Measurements from ENCODE around the gene CDKL2. TPM values are rescaled to one million over a fixed set of nuclear protein-coding genes. Genes with fewer than 3 reads are reported as not detected.
A peak's percentile ranks its signal among the peaks of the same experiment; 100 is the strongest.

Gene CDKL2
- total and polyA plus RNA-seq, 5 donors from 2014 or later, result 0.07 to 1.1 (median 0.32) TPM

- DNase-seq (no peak), ATAC-seq (ENCODE audit: low read depth in 2 of 2) (no peak)
- Mint-ChIP-seq H3K4me1 (peaks cover 41 to 83% (median 57%) of the 10 kb centered on the region in 4 donors), H3K36me3 (peaks cover 52% of the 10 kb centered on the region), H3K4me3 (no peak overlapping the region), H3K27me3 (no peaks in the 10 kb centered on the region), H3K9me3 (no peaks in the 10 kb centered on the region), H3K27ac (peak overlapping the region in 2 of 3 donors; percentile 61 to 87)
- H3K4me1 ChIP-seq (ENCODE audit: control insufficient read depth, insufficient read depth, low read length, poor library complexity, severe bottlenecking), result peaks cover 43% of the 10 kb centered on the region
- no peak overlapping the region for H3K4me3 ChIP-seq (ENCODE audit: low read depth, low read length)
- peaks cover 76% of the 10 kb centered on the region for H3K36me3 ChIP-seq (ENCODE audit: control insufficient read depth, insufficient read depth, low read length)
- H3K27ac ChIP-seq (ENCODE audit: insufficient read depth, low read length, poor library complexity, severe bottlenecking), result no peak overlapping the region
- no peaks in the 10 kb centered on the region for H3K9me3 ChIP-seq (ENCODE audit: control insufficient read depth in 2 of 2, low read length in 2 of 2)
- no peaks in the 10 kb centered on the region for H3K27me3 ChIP-seq (ENCODE audit: control insufficient read depth, insufficient read depth, low read length)
These were observed 28.5 kb upstream of the CDKL2 start for GRCh38 chr4:75658876-75659275.

- H3K27ac ChIP-seq (ENCODE audit: insufficient read depth, low read length, poor library complexity, severe bottlenecking), result peak overlapping the region; percentile 77
- no peaks in the 10 kb centered on the region for H3K27me3 ChIP-seq (ENCODE audit: control insufficient read depth, insufficient read depth, low read length)
- ATAC-seq (ENCODE audit: low read depth in 2 of 2) (peak; percentile 91 to 94), DNase-seq (peak in 2 of 3 donors; percentile 51 to 93)
- H3K9me3 ChIP-seq (ENCODE audit: control insufficient read depth in 2 of 2, low read length in 2 of 2), result no peaks in the 10 kb centered on the region
- peak overlapping the region in 2 of 3 donors; percentile 47 to 93 for H3K27ac Mint-ChIP-seq
- no peak overlapping the region for H3K4me3 ChIP-seq (ENCODE audit: low read depth, low read length)
- H3K27me3 Mint-ChIP-seq, result no peaks in the 10 kb centered on the region
- H3K36me3 Mint-ChIP-seq, result peaks cover 41% of the 10 kb centered on the region
- H3K4me1 ChIP-seq (ENCODE audit: control insufficient read depth, insufficient read depth, low read length, poor library complexity, severe bottlenecking), result peaks cover 25% of the 10 kb centered on the region
- peaks cover 91% of the 10 kb centered on the region for H3K36me3 ChIP-seq (ENCODE audit: control insufficient read depth, insufficient read depth, low read length)
- H3K9me3 Mint-ChIP-seq, result no peaks in the 10 kb centered on the region
- H3K4me1 Mint-ChIP-seq, result peaks cover 37 to 68% (median 55%) of the 10 kb centered on the region in 4 donors
- peak overlapping the region in 3 of 4 donors; percentile 13 to 71 (median 32) for H3K4me3 Mint-ChIP-seq
These were observed 25.2 kb upstream of the CDKL2 start for GRCh38 chr4:75655562-75655961.

- peak overlapping the region; percentile 13 to 71 (median 47) for H3K4me3 Mint-ChIP-seq
- H3K4me1 Mint-ChIP-seq, result peaks cover 39 to 70% (median 53%) of the 10 kb centered on the region in 4 donors
- Histone ChIP-seq H3K36me3 (ENCODE audit: control insufficient read depth, insufficient read depth, low read length) (peaks cover 90% of the 10 kb centered on the region), H3K4me1 (ENCODE audit: control insufficient read depth, insufficient read depth, low read length, poor library complexity, severe bottlenecking) (peaks cover 21% of the 10 kb centered on the region), H3K4me3 (ENCODE audit: low read depth, low read length) (peak overlapping the region; percentile 24), H3K27ac (ENCODE audit: insufficient read depth, low read length, poor library complexity, severe bottlenecking) (peak overlapping the region; percentile 77), H3K27me3 (ENCODE audit: control insufficient read depth, insufficient read depth, low read length) (no peaks in the 10 kb centered on the region), H3K9me3 (ENCODE audit: control insufficient read depth in 2 of 2, low read length in 2 of 2) (no peaks in the 10 kb centered on the region)
- H3K27ac Mint-ChIP-seq, result peak overlapping the region; percentile 47 to 93 (median 85)
- H3K36me3 Mint-ChIP-seq, result peaks cover 40% of the 10 kb centered on the region
- ATAC-seq (ENCODE audit: low read depth in 2 of 2) (peak; percentile 39 to 45), DNase-seq (peak in 2 of 3 donors; percentile 38 to 74)
- H3K27me3 Mint-ChIP-seq, result no peaks in the 10 kb centered on the region
- H3K9me3 Mint-ChIP-seq, result no peaks in the 10 kb centered on the region
These were observed 24.6 kb upstream of the CDKL2 start for GRCh38 chr4:75654905-75655304.

GRCh38 chr4:75653845-75654503 lies 23.6 kb upstream of the CDKL2 start:
- Mint-ChIP-seq H3K27ac (peak overlapping the region; percentile 3 to 68 (median 47)), H3K36me3 (peaks cover 34% of the 10 kb centered on the region)

GRCh38 chr4:75644095-75644494 lies 13.8 kb upstream of the CDKL2 start:
- Histone ChIP-seq H3K36me3 (ENCODE audit: control insufficient read depth, insufficient read depth, low read length) (peaks cover 65% of the 10 kb centered on the region), H3K27ac (ENCODE audit: insufficient read depth, low read length, poor library complexity, severe bottlenecking) (no peak overlapping the region)
- H3K36me3 Mint-ChIP-seq, result peaks cover 37% of the 10 kb centered on the region

More at GRCh38 chr4:75653845-75654503, 23.6 kb upstream of the CDKL2 start:
- DNase-seq (peak in 1 of 3 donors; percentile 45), ATAC-seq (ENCODE audit: low read depth in 2 of 2) (peak in 1 of 2 donors; percentile 1)
- Histone ChIP-seq H3K36me3 (ENCODE audit: control insufficient read depth, insufficient read depth, low read length) (peaks cover 90% of the 10 kb centered on the region), H3K27ac (ENCODE audit: insufficient read depth, low read length, poor library complexity, severe bottlenecking) (peak overlapping the region; percentile 77), H3K4me1 (ENCODE audit: control insufficient read depth, insufficient read depth, low read length, poor library complexity, severe bottlenecking) (peaks cover 21% of the 10 kb centered on the region), H3K27me3 (ENCODE audit: control insufficient read depth, insufficient read depth, low read length) (no peaks in the 10 kb centered on the region), H3K4me3 (ENCODE audit: low read depth, low read length) (no peak overlapping the region), H3K9me3 (ENCODE audit: control insufficient read depth in 2 of 2, low read length in 2 of 2) (no peaks in the 10 kb centered on the region)
- Mint-ChIP-seq H3K9me3 (no peaks in the 10 kb centered on the region), H3K4me3 (peak overlapping the region in 1 of 4 donors; percentile 9), H3K27me3 (no peaks in the 10 kb centered on the region), H3K4me1 (peaks cover 35 to 69% (median 46%) of the 10 kb centered on the region in 4 donors)

GRCh38 chr4:75643651-75644050 lies 13.3 kb upstream of the CDKL2 start:
- ATAC-seq (ENCODE audit: low read depth in 2 of 2), result no peak
- H3K9me3 ChIP-seq (ENCODE audit: control insufficient read depth in 2 of 2, low read length in 2 of 2), result no peaks in the 10 kb centered on the region
- H3K27me3 Mint-ChIP-seq, result no peaks in the 10 kb centered on the region
- H3K36me3 ChIP-seq (ENCODE audit: control insufficient read depth, insufficient read depth, low read length), result peaks cover 64% of the 10 kb centered on the region
- DNase-seq, result no peak
- no peaks in the 10 kb centered on the region for H3K27me3 ChIP-seq (ENCODE audit: control insufficient read depth, insufficient read depth, low read length)
- peaks cover 5 to 26% (median 18%) of the 10 kb centered on the region in 4 donors for H3K4me1 Mint-ChIP-seq
- peaks cover 37% of the 10 kb centered on the region for H3K36me3 Mint-ChIP-seq
- H3K4me3 ChIP-seq (ENCODE audit: low read depth, low read length), result no peak overlapping the region
- no peaks in the 10 kb centered on the region for H3K4me1 ChIP-seq (ENCODE audit: control insufficient read depth, insufficient read depth, low read length, poor library complexity, severe bottlenecking)
- no peak overlapping the region for H3K27ac Mint-ChIP-seq
- H3K9me3 Mint-ChIP-seq, result peaks cover 0 to 2% (median 0%) of the 10 kb centered on the region in 7 donors
- no peak overlapping the region for H3K27ac ChIP-seq (ENCODE audit: insufficient read depth, low read length, poor library complexity, severe bottlenecking)
- H3K4me3 Mint-ChIP-seq, result no peak overlapping the region

More at GRCh38 chr4:75644095-75644494, 13.8 kb upstream of the CDKL2 start:
- Mint-ChIP-seq H3K27me3 (no peaks in the 10 kb centered on the region), H3K27ac (no peak overlapping the region), H3K4me3 (no peak overlapping the region), H3K4me1 (peaks cover 5 to 27% (median 22%) of the 10 kb centered on the region in 4 donors), H3K9me3 (no peaks in the 10 kb centered on the region)
- ATAC-seq (ENCODE audit: low read depth in 2 of 2), result no peak
- DNase-seq, result no peak
- H3K27me3 ChIP-seq (ENCODE audit: control insufficient read depth, insufficient read depth, low read length), result no peaks in the 10 kb centered on the region
- no peaks in the 10 kb centered on the region for H3K4me1 ChIP-seq (ENCODE audit: control insufficient read depth, insufficient read depth, low read length, poor library complexity, severe bottlenecking)
- H3K4me3 ChIP-seq (ENCODE audit: low read depth, low read length), result no peak overlapping the region
- H3K9me3 ChIP-seq (ENCODE audit: control insufficient read depth in 2 of 2, low read length in 2 of 2), result no peaks in the 10 kb centered on the region

- no peaks in the 10 kb centered on the region for H3K27me3 ChIP-seq (ENCODE audit: control insufficient read depth, insufficient read depth, low read length)
- peaks cover 4% of the 10 kb centered on the region for H3K27me3 Mint-ChIP-seq
- H3K36me3 Mint-ChIP-seq, result peaks cover 11% of the 10 kb centered on the region
- H3K9me3 Mint-ChIP-seq, result peaks cover 0 to 2% (median 0%) of the 10 kb centered on the region in 7 donors
- H3K27ac ChIP-seq (ENCODE audit: insufficient read depth, low read length, poor library complexity, severe bottlenecking), result no peak overlapping the region
- no peak overlapping the region for H3K4me3 ChIP-seq (ENCODE audit: low read depth, low read length)
- ATAC-seq (ENCODE audit: low read depth in 2 of 2) (no peak), DNase-seq (no peak)
- H3K4me1 Mint-ChIP-seq, result peaks cover 3 to 14% (median 8%) of the 10 kb centered on the region in 4 donors
- peaks cover 19% of the 10 kb centered on the region for H3K36me3 ChIP-seq (ENCODE audit: control insufficient read depth, insufficient read depth, low read length)
- no peaks in the 10 kb centered on the region for H3K9me3 ChIP-seq (ENCODE audit: control insufficient read depth in 2 of 2, low read length in 2 of 2)
- no peak overlapping the region for H3K4me3 Mint-ChIP-seq
- H3K4me1 ChIP-seq (ENCODE audit: control insufficient read depth, insufficient read depth, low read length, poor library complexity, severe bottlenecking), result no peaks in the 10 kb centered on the region
- peak overlapping the region in 1 of 3 donors; percentile 16 for H3K27ac Mint-ChIP-seq
These were observed 8.9 kb upstream of the CDKL2 start for GRCh38 chr4:75639124-75639695.

All from CD4-positive, CD25-positive, alpha-beta regulatory T cell (primary cell).